Type B pancreatic cell (in vitro differentiated cells): ENCODE data around the gene SCNN1B. TPM values are rescaled to one million over a fixed set of nuclear protein-coding genes. Genes with fewer than 3 reads are reported as not detected.

Experiments used
- DNase-seq: peaks from one replicate; pipeline ENCODE4 v3.0.0; 2021; ENCODE audit warnings: mixed read lengths; ENCODE audit not compliant: unreplicated experiment; ENCODE audit errors: extremely low spot score
- H3K27ac Mint-ChIP-seq: 2 replicates; pipeline ENCODE4 v1.8.0; 2021; ENCODE audit warnings: mild to moderate bottlenecking, mixed read lengths
- H3K27me3 Mint-ChIP-seq: 2 replicates; pipeline ENCODE4 v1.8.0; 2021; ENCODE audit warnings: mixed read lengths
- H3K36me3 Mint-ChIP-seq: 2 replicates; pipeline ENCODE4 v1.8.0; 2021; ENCODE audit warnings: mixed read lengths
- H3K4me1 Mint-ChIP-seq: one replicate; pipeline ENCODE4 v1.8.0; 2021; ENCODE audit warnings: mixed read lengths; ENCODE audit not compliant: unreplicated experiment
- H3K4me3 Mint-ChIP-seq: 2 replicates; pipeline ENCODE4 v1.8.0; 2021; ENCODE audit warnings: mild to moderate bottlenecking, mixed read lengths
- H3K9me3 Mint-ChIP-seq: 2 replicates; pipeline ENCODE4 v1.8.0; 2021; ENCODE audit warnings: mixed read lengths
- CTCF ChIP-seq: fragments of 200-600 bp; sonication (generic); conservative IDR thresholded peaks from 2 replicates; pipeline ENCODE4 v1.5.0; 2021; ENCODE audit warnings: antibody characterized with exemption, mild to moderate bottlenecking
- total RNA-seq: library from RNA; stranded (reverse); gene quantifications from 2 replicates; pipeline ENCODE4 v1.2.1, GENCODE V29; 2021; ENCODE audit warnings: low replicate concordance

Gene SCNN1B
- total RNA-seq, 1 donor from 2014 or later, result 4.3 TPM

GRCh38 chr16:23317266-23317661 is 15.2 kb downstream of the SCNN1B start:
- TF ChIP-seq CTCF, result no peak
- no peak for DNase-seq
- no peaks in the 10 kb centered on the region for H3K36me3 Mint-ChIP-seq
- H3K27ac Mint-ChIP-seq, result no peak overlapping the region
- H3K4me1 Mint-ChIP-seq, result no peaks in the 10 kb centered on the region
- no peak overlapping the region for H3K4me3 Mint-ChIP-seq
- H3K9me3 Mint-ChIP-seq, result no peaks in the 10 kb centered on the region
- H3K27me3 Mint-ChIP-seq, result no peaks in the 10 kb centered on the region

GRCh38 chr16:23317751-23318150 is 15.6 kb downstream of the SCNN1B start:
- no peaks in the 10 kb centered on the region for H3K27me3 Mint-ChIP-seq
- no peaks in the 10 kb centered on the region for H3K36me3 Mint-ChIP-seq
- H3K4me1 Mint-ChIP-seq, result no peaks in the 10 kb centered on the region

GRCh38 chr16:23318639-23319038 is 16.5 kb downstream of the SCNN1B start:
- no peaks in the 10 kb centered on the region for H3K27me3 Mint-ChIP-seq
- TF ChIP-seq CTCF, result no peak
- H3K4me1 Mint-ChIP-seq, result no peaks in the 10 kb centered on the region
- no peaks in the 10 kb centered on the region for H3K9me3 Mint-ChIP-seq
- H3K4me3 Mint-ChIP-seq, result no peak overlapping the region
- no peak for DNase-seq
- H3K36me3 Mint-ChIP-seq, result no peaks in the 10 kb centered on the region
- no peak overlapping the region for H3K27ac Mint-ChIP-seq

More at GRCh38 chr16:23317751-23318150, 15.6 kb downstream of the SCNN1B start:
- H3K4me3 Mint-ChIP-seq, result no peak overlapping the region
- TF ChIP-seq CTCF, result no peak
- no peaks in the 10 kb centered on the region for H3K9me3 Mint-ChIP-seq
- H3K27ac Mint-ChIP-seq, result no peak overlapping the region
- DNase-seq, result no peak

GRCh38 chr16:23319861-23320615 is 17.9 kb downstream of the SCNN1B start:
- DNase-seq, result no peak
- H3K36me3 Mint-ChIP-seq, result no peaks in the 10 kb centered on the region
- no peaks in the 10 kb centered on the region for H3K4me1 Mint-ChIP-seq
- no peaks in the 10 kb centered on the region for H3K9me3 Mint-ChIP-seq
- H3K27me3 Mint-ChIP-seq, result peaks cover 6% of the 10 kb centered on the region
- H3K27ac Mint-ChIP-seq, result no peak overlapping the region
- H3K4me3 Mint-ChIP-seq, result no peak overlapping the region
- no peak for TF ChIP-seq CTCF

- no peaks in the 10 kb centered on the region for H3K4me1 Mint-ChIP-seq
- no peak for TF ChIP-seq CTCF
- peaks cover 6% of the 10 kb centered on the region for H3K27me3 Mint-ChIP-seq
- H3K4me3 Mint-ChIP-seq, result no peak overlapping the region
- H3K36me3 Mint-ChIP-seq, result no peaks in the 10 kb centered on the region
- H3K9me3 Mint-ChIP-seq, result no peaks in the 10 kb centered on the region
- no peak for DNase-seq
- no peak overlapping the region for H3K27ac Mint-ChIP-seq
These were observed 18.6 kb downstream of the SCNN1B start for GRCh38 chr16:23320693-23321092.
